ENCODE measurements around the gene TSEN54. TPM values are rescaled to one million over a fixed set of nuclear protein-coding genes. Genes with fewer than 3 reads are reported as not detected.

Gene TSEN54
- polyA plus RNA-seq, 1 of the 3 experiments (the other 2 are of a cell fraction) = 29.8 TPM

GRCh38 chr17:75486151-75486550, 30.2 kb upstream of the TSEN54 start (continued):
- no peak for TF ChIP-seq EZH2phosphoT487 (IDR thresholded peaks at IDR 0.05; ENCODE audit: borderline replicate concordance, low read depth)
- TF ChIP-seq REST (IDR thresholded peaks at IDR 0.05; ENCODE audit: low read depth, low read length) = no peak
- TF ChIP-seq FOSL2 (IDR thresholded peaks at IDR 0.05; ENCODE audit: borderline replicate concordance, low read depth) = no peak
- no peak for TF ChIP-seq NFIC (IDR thresholded peaks at IDR 0.05; ENCODE audit: borderline replicate concordance)

DNA sequence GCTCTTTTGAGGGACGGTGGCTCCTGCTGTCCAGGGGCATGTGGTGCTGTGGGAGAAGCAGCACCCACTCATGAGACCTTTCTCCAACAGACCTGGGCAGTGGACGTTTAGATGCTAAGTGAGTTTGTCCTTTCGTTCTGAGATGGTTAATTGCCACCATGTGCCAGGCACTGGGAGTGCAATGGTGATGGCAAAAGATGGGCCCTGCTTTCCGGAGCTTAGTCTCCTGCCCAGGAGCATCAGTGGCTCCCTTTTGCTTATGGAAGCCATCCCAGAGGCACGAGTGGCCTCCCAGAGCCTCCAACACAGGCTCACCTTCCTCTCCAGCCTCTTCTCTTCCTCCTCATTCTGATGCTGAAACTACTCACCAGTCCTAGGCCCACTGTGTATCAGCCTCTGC, 29.4 kb upstream of the TSEN54 start:
- peaks cover 12% of the 10 kb centered on the region; the same call in 1 of the 2 replicates for H3K79me2 ChIP-seq (ENCODE audit: insufficient read depth)
- POLR2A ChIA-PET = interaction anchor here (1.1 kb wide), 1 partner anchor 31 kb away, joined by 3 read pairs; the partner anchor contains the start of gene TMEM94
- H4K20me1 ChIP-seq (ENCODE audit: insufficient read depth) = peaks cover 15% of the 10 kb centered on the region

GRCh38 chr17:75487351-75488070, 28.8 kb upstream of the TSEN54 start:
- WGBS (ENCODE audit: low lambda C conversion rate) = 88% methylated on average over 10 of the region's 12 CpGs
- POLR2A ChIA-PET = interaction anchor here (1.1 kb wide), 1 partner anchor 31 kb away, joined by 3 read pairs; the partner anchor contains the start of gene TMEM94
- Histone ChIP-seq H3K4me2 (no peak overlapping the region), H3K9me2 (no peaks in the 10 kb centered on the region), H3K4me1 (ENCODE audit: control insufficient read depth in 1 of 2, insufficient read depth in 2 of 2, low read depth in 1 of 2, low read length in 1 of 2) (peaks cover 0 to 10% of the 10 kb centered on the region in 2 experiments; a peak in 1 of 4 replicates), H3K27ac (ENCODE audit: low read depth in 2 of 2, low read length in 1 of 2) (no peak overlapping the region; a peak in 1 of 4 replicates), H3K27me3 (ENCODE audit: insufficient read depth) (no peaks in the 10 kb centered on the region), H4K20me1 (ENCODE audit: insufficient read depth) (peaks cover 15% of the 10 kb centered on the region), H2AFZ (ENCODE audit: low read depth) (no peak overlapping the region), H3K4me3 (ENCODE audit: low read depth in 2 of 2, low read length in 1 of 2) (no peak overlapping the region), H3F3A (replicated peaks; ENCODE audit: insufficient read depth) (no peaks in the 10 kb centered on the region), H3K36me3 (replicated peaks in 1 of 2; ENCODE audit: control insufficient read depth in 1 of 2, insufficient read depth in 2 of 2, low read length in 1 of 2) (peaks cover 0 to 31% of the 10 kb centered on the region in 2 experiments), H3K79me2 (ENCODE audit: insufficient read depth) (peaks cover 10% of the 10 kb centered on the region; the same call in 1 of the 2 replicates), H3K9ac (no peak overlapping the region), H3K9me3 (no peaks in the 10 kb centered on the region)
- CTCF ChIA-PET = interaction anchor here (0.7 to 1.9 kb wide), 5 partner anchors 12 to 162 kb away, joined by 3 to 8 read pairs (median 3); partner anchors contain the start of gene SMIM5
- no peak for DNase-seq
- TF ChIP-seq USF2 (IDR thresholded peaks at IDR 0.05; ENCODE audit: borderline replicate concordance, low read depth, low read length) (no peak), YY1 (IDR thresholded peaks at IDR 0.05; ENCODE audit: low read depth) (no peak), SIN3A (IDR thresholded peaks at IDR 0.05; ENCODE audit: borderline replicate concordance, low read depth, low read length) (no peak), TAF1 (IDR thresholded peaks at IDR 0.05; ENCODE audit: borderline replicate concordance, low read depth, low read length) (no peak), RFX5 (IDR thresholded peaks at IDR 0.05; ENCODE audit: low read length) (no peak), RCOR1 (IDR thresholded peaks at IDR 0.05; ENCODE audit: low read length) (no peak), EP300 (IDR thresholded peaks at IDR 0.05; ENCODE audit: borderline replicate concordance in 1 of 2, low read depth in 1 of 2, low read length in 1 of 2) (no peak), FOXM1 (IDR thresholded peaks at IDR 0.05; ENCODE audit: low read depth) (no peak), JUND (IDR thresholded peaks at IDR 0.05) (no peak), RXRA (IDR thresholded peaks at IDR 0.05; ENCODE audit: borderline replicate concordance, low read depth) (no peak), GATA2 (CRISPR knock-in tag; IDR thresholded peaks at IDR 0.05) (no peak), FOSL2 (IDR thresholded peaks at IDR 0.05; ENCODE audit: borderline replicate concordance, low read depth) (no peak)
- TF ChIP-seq, protein P1, sequence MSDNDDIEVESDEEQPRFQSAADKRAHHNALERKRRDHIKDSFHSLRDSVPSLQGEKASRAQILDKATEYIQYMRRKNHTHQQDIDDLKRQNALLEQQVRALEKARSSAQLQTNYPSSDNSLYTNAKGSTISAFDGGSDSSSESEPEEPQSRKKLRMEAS (IDR thresholded peaks at IDR 0.05; ENCODE audit: low read depth) = no peak

More for the DNA sequence above, 29.4 kb upstream of the TSEN54 start:
- peaks cover 0 to 25% of the 10 kb centered on the region in 2 experiments for H3K36me3 ChIP-seq (replicated peaks in 1 of 2; ENCODE audit: control insufficient read depth in 1 of 2, insufficient read depth in 2 of 2, low read length in 1 of 2)
- no peak overlapping the region for H2AFZ ChIP-seq (ENCODE audit: low read depth)
- no peaks in the 10 kb centered on the region for H3F3A ChIP-seq (replicated peaks; ENCODE audit: insufficient read depth)
- H3K4me3 ChIP-seq (ENCODE audit: low read depth in 2 of 2, low read length in 1 of 2) = no peak overlapping the region
- peaks cover 0 to 10% of the 10 kb centered on the region in 2 experiments; a peak in 1 of 4 replicates for H3K4me1 ChIP-seq (ENCODE audit: control insufficient read depth in 1 of 2, insufficient read depth in 2 of 2, low read depth in 1 of 2, low read length in 1 of 2)
- no peaks in the 10 kb centered on the region for H3K9me2 ChIP-seq
- no peaks in the 10 kb centered on the region for H3K9me3 ChIP-seq
- no peak overlapping the region for H3K9ac ChIP-seq
- H3K27me3 ChIP-seq (ENCODE audit: insufficient read depth) = no peaks in the 10 kb centered on the region
- no peak for TF ChIP-seq FOSL2 (IDR thresholded peaks at IDR 0.05; ENCODE audit: borderline replicate concordance, low read depth)
- TF ChIP-seq MEF2A (IDR thresholded peaks at IDR 0.05; ENCODE audit: borderline replicate concordance, low read depth) = no peak
- no peak for TF ChIP-seq MXI1 (IDR thresholded peaks at IDR 0.05; ENCODE audit: low read depth, low read length)
- no peak for TF ChIP-seq NRF1 (IDR thresholded peaks at IDR 0.05; ENCODE audit: low read depth, low read length)
- no peak for TF ChIP-seq SIN3A (IDR thresholded peaks at IDR 0.05; ENCODE audit: borderline replicate concordance, low read depth, low read length)
- TF ChIP-seq RCOR1 (IDR thresholded peaks at IDR 0.05; ENCODE audit: low read length) = no peak
- H3K27ac ChIP-seq (ENCODE audit: low read depth in 2 of 2, low read length in 1 of 2) = no peak overlapping the region
- H3K4me2 ChIP-seq = no peak overlapping the region
- 68% methylated on average over 5 of the region's 5 CpGs for WGBS (ENCODE audit: low lambda C conversion rate)
- CTCF ChIA-PET = interaction anchor here (0.9 to 1.9 kb wide), 3 partner anchors 16 to 146 kb away, joined by 3 to 8 read pairs (median 6); partner anchors contain the start of gene SMIM5
- DNase-seq = no peak
